ENCODE data around the gene DNM3.

The DNM3 gene

GRCh38 chr1:172449585-172450523 is 608.6 kb downstream of the DNM3 start:
- in situ Hi-C loops (cut with MboI; ENCODE audit: low pct_unique_long_range_greater_than_20kb, low sequenced_read_pairs, unreplicated experiment), result loop anchor here (25.0 kb wide), 1 partner anchor 262 kb away; no protein-coding TSS in a partner anchor
- TF ChIP-seq CTCF (IDR thresholded peaks at IDR 0.05; ENCODE audit: extremely low read depth, insufficient read depth, missing control alignments), result peak; percentile 72
- DNase-seq (ENCODE audit: low spot score), result peak; percentile 54

GRCh38 chr1:172450524-172450885 is 609.2 kb downstream of the DNM3 start:
- in situ Hi-C loops (cut with MboI; ENCODE audit: low pct_unique_long_range_greater_than_20kb, low sequenced_read_pairs, unreplicated experiment), result loop anchor here (25.0 kb wide), 1 partner anchor 262 kb away; no protein-coding TSS in a partner anchor
- no peak for DNase-seq (ENCODE audit: low spot score)

GRCh38 chr1:172451002-172451443 is 609.7 kb downstream of the DNM3 start:
- DNase-seq (ENCODE audit: low spot score), result no peak
- no peak for TF ChIP-seq CTCF (IDR thresholded peaks at IDR 0.05; ENCODE audit: extremely low read depth, insufficient read depth, missing control alignments)
- in situ Hi-C loops (cut with MboI; ENCODE audit: low pct_unique_long_range_greater_than_20kb, low sequenced_read_pairs, unreplicated experiment), result loop anchor here (25.0 kb wide), 1 partner anchor 261 kb away; no protein-coding TSS in a partner anchor

More at GRCh38 chr1:172450524-172450885, 609.2 kb downstream of the DNM3 start:
- no peak for TF ChIP-seq CTCF (IDR thresholded peaks at IDR 0.05; ENCODE audit: extremely low read depth, insufficient read depth, missing control alignments)

- in situ Hi-C loops (cut with MboI; ENCODE audit: low pct_unique_long_range_greater_than_20kb, low sequenced_read_pairs, unreplicated experiment), result loop anchor here (25.0 kb wide), 1 partner anchor 260 kb away; no protein-coding TSS in a partner anchor
- DNase-seq (ENCODE audit: low spot score), result no peak
- TF ChIP-seq CTCF (IDR thresholded peaks at IDR 0.05; ENCODE audit: extremely low read depth, insufficient read depth, missing control alignments), result no peak
These were observed 611.3 kb downstream of the DNM3 start for GRCh38 chr1:172452536-172453152.

GRCh38 chr1:172453153-172453545 is 611.9 kb downstream of the DNM3 start:
- no peak for DNase-seq (ENCODE audit: low spot score)
- no peak for TF ChIP-seq CTCF (IDR thresholded peaks at IDR 0.05; ENCODE audit: extremely low read depth, insufficient read depth, missing control alignments)
- in situ Hi-C loops (cut with MboI; ENCODE audit: low pct_unique_long_range_greater_than_20kb, low sequenced_read_pairs, unreplicated experiment), result loop anchor here (25.0 kb wide), 1 partner anchor 259 kb away; no protein-coding TSS in a partner anchor

GRCh38 chr1:172453607-172454006 is 612.3 kb downstream of the DNM3 start:
- no peak for DNase-seq (ENCODE audit: low spot score)
- in situ Hi-C loops (cut with MboI; ENCODE audit: low pct_unique_long_range_greater_than_20kb, low sequenced_read_pairs, unreplicated experiment), result loop anchor here (25.0 kb wide), 1 partner anchor 259 kb away; no protein-coding TSS in a partner anchor
- no peak for TF ChIP-seq CTCF (IDR thresholded peaks at IDR 0.05; ENCODE audit: extremely low read depth, insufficient read depth, missing control alignments)

All from GM13977 (cell line).